Left lung (tissue), 10 donors: ENCODE results near the gene RNU1-3. TPM values are rescaled to one million over a fixed set of nuclear protein-coding genes. Genes with fewer than 3 reads are reported as not detected.
"Not testable (repeated sequence)": the region's sequence is repeated elsewhere in the genome, so short reads cannot be mapped to it uniquely, and the experiment has no call there.

Experiments
- ATAC-seq: fragments of 200-7000 bp; cut with Tn5 transposase; one replicate; pipeline ENCODE4 v1.9.1; 2020; ENCODE audit warnings: moderate library complexity
- DNase-seq, 4 donors: peaks; one replicate each; pipeline ENCODE4 v3.0.0-alpha.2; 2013 to 2020
- H3K27ac ChIP-seq, 2 donors: fragments of 200-600 bp; sonication (generic) in 1 of 2; one replicate each; pipeline versions ENCODE4 v1.5.0 to v1.8.0; 2020 to 2021
- H3K27me3 ChIP-seq, 2 donors: fragments of 200-600 bp; sonication (generic) in 1 of 2; one replicate each; pipeline versions ENCODE4 v1.5.0 to v1.8.0; 2020 to 2021
- H3K36me3 ChIP-seq, 2 donors: fragments of 200-600 bp; sonication (generic) in 1 of 2; one replicate each; pipeline versions ENCODE4 v1.5.0 to v1.8.0; 2020 to 2021
- H3K4me1 ChIP-seq, 2 donors: fragments of 200-600 bp; one replicate each; pipeline ENCODE4 v1.8.0; 2021
- H3K4me3 ChIP-seq, 2 donors: fragments of 200-600 bp; sonication (generic) in 1 of 2; one replicate each; pipeline versions ENCODE4 v1.5.0 to v1.8.0; 2020 to 2021; ENCODE audit warnings: mild to moderate bottlenecking in 1 of 2
- H3K9me3 ChIP-seq, 2 donors: fragments of 200-600 bp; sonication (generic) in 1 of 2; one replicate each; pipeline versions ENCODE4 v1.5.0 to v1.8.0; 2020 to 2021
- intact Hi-C, 2 donors: fragments of 100-400 bp; cut with DNase I; formaldehyde crosslinking; loops; one replicate each; pipeline versions ENCODE4 v1.11.2 to v1.14.2; 2022
- polyA plus RNA-seq, 6 donors: library from polyadenylated mRNA; unstranded; fragments of 120-200 nt; gene quantifications; one replicate each; pipeline ENCODE4 v1.2.1, GENCODE V29; 2013; ENCODE audit not compliant: insufficient read length in 6 of 6
- total RNA-seq, 2 donors: library from RNA; stranded (reverse); fragmentation: NEBNext Ultra II Directional; extraction: Animal tissue kit (Norgen Biotek cat#: 25700); gene quantifications; one replicate each; pipeline ENCODE4 v1.2.1, GENCODE V29; 2021
- TF ChIP-seq, protein P1 (sequence below), 2 donors: fragments of 200-600 bp; sonication (generic) in 1 of 2; IDR thresholded peaks; one replicate each; pipeline versions ENCODE4 v1.5.0 to v1.8.0; 2021; ENCODE audit warnings: antibody characterized with exemption in 2 of 2
- donor health status: DM: no; HTN: yes; CAD: no.
- donor health status: DM: no; HTN: no; CAD: no.

The RNU1-3 gene
- total and polyA plus RNA-seq, 8 donors: 1.5 to 3,444 (median 2.8) TPM

- H3K9me3 ChIP-seq: no peaks in the 10 kb centered on the region
- H3K36me3 ChIP-seq: peaks cover 0 to 71% of the 10 kb centered on the region in 2 donors
- intact Hi-C loops: no loop called here
- H3K4me1 ChIP-seq: no peaks in the 10 kb centered on the region
- DNase-seq (no peak), ATAC-seq (no peak)
- H3K27ac ChIP-seq: no peak overlapping the region
- TF ChIP-seq, protein P1, sequence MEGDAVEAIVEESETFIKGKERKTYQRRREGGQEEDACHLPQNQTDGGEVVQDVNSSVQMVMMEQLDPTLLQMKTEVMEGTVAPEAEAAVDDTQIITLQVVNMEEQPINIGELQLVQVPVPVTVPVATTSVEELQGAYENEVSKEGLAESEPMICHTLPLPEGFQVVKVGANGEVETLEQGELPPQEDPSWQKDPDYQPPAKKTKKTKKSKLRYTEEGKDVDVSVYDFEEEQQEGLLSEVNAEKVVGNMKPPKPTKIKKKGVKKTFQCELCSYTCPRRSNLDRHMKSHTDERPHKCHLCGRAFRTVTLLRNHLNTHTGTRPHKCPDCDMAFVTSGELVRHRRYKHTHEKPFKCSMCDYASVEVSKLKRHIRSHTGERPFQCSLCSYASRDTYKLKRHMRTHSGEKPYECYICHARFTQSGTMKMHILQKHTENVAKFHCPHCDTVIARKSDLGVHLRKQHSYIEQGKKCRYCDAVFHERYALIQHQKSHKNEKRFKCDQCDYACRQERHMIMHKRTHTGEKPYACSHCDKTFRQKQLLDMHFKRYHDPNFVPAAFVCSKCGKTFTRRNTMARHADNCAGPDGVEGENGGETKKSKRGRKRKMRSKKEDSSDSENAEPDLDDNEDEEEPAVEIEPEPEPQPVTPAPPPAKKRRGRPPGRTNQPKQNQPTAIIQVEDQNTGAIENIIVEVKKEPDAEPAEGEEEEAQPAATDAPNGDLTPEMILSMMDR (IDR thresholded peaks at IDR 0.05): peak in 1 of 2 donors; percentile 67
- no peak overlapping the region for H3K4me3 ChIP-seq
- no peaks in the 10 kb centered on the region for H3K27me3 ChIP-seq
Measured at GRCh38 chr1:16621300-16621658, 45.5 kb downstream of the RNU1-3 start.

DNA sequence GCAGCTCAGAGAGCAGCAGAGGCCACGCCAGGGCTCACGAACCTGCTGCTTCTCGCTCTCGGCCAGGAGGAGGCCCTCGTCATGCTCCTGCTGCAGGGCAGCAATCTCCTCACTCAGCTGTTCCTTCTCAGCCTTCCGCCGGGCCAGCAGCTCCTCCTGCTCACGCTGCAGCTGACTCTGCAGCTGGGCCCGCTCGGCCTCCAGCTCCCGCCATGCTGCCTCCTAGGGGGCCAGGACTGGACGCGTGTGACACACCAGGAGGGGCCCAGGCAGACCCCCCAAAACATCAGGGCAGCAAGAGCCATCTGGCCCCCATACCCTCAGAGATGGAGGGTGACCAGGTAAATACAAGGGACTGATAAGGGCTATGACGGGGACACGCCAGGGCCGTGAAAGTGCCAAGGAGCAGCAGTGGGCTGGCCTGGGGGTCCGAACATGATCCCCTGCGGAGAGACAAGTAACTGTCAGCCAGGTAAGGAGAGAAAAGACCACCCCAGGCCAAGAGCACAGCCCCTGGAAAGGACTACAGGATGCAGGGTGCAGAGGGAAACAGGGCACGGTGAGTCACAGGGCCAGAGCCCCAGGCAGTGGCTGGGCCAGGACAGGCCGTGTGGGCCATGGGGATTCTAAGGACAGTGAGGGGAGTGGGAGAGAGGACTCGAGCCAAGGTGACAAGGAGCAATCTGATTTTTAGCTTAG is 46.8 kb downstream of the RNU1-3 start:
- H3K27me3 ChIP-seq, H3K4me1 ChIP-seq, intact Hi-C loops, ATAC-seq, H3K4me3 ChIP-seq, H3K9me3 ChIP-seq, H3K27ac ChIP-seq: not testable (repeated sequence)
- peak in 3 of 4 donors; percentile 36 to 87 (median 43) for DNase-seq
- H3K36me3 ChIP-seq: peaks cover 0 to 58% of the 10 kb centered on the region in 2 donors

- Histone ChIP-seq H3K4me3 (no peak overlapping the region), H3K9me3 (no peaks in the 10 kb centered on the region), H3K27ac (no peak overlapping the region), H3K36me3 (peaks cover 0 to 46% of the 10 kb centered on the region in 2 donors), H3K4me1 (peaks cover 3 to 7% of the 10 kb centered on the region in 2 donors), H3K27me3 (no peaks in the 10 kb centered on the region)
- intact Hi-C loops: no loop called here
- ATAC-seq (no peak), DNase-seq (peak in 2 of 4 donors; percentile 46 to 89)
- TF ChIP-seq, protein P1 (IDR thresholded peaks at IDR 0.05): no peak
Measured at GRCh38 chr1:16618719-16619118, 48.0 kb downstream of the RNU1-3 start.

DNA sequence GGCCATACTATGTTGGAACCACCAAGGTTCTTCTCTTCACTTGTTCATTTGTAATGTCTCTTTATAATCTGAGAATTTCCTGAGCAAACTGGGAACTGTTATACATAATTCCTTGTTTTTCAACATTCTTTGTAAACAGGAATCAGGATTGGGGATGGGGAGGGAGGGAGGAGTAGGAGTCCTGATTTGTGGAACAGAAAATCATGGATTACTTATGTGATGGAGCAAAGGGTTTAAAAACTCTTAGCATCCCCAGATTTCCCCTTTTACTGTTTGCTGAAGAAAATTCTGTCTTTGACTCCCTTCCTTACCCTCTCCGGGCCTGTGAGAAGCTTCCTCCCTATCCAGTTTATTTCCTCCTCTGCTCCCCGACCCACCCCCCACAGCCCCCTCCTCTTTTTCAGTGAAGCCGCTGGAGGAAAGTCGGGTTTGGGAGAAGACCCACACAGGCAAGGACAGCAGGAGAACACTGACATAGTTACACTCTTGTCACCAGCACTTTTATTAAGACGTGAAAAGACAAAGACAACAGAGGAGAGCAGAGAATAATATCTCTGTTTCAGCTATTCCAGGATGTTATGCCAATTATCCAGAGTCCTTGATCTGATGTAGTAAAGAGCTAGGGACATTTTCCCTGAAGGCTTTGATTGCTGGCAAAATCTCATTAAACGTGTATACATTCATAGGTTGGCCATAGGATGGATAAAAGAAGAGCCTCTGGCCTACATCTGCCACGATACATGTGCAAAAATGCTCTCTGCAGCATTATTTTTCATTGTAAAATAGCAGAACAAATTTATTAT is 48.8 kb downstream of the RNU1-3 start:
- peaks cover 0 to 38% of the 10 kb centered on the region in 2 donors for H3K36me3 ChIP-seq
- DNase-seq: no peak
- H3K27me3 ChIP-seq: peaks cover 0 to 3% of the 10 kb centered on the region in 2 donors
- peaks cover 5 to 12% of the 10 kb centered on the region in 2 donors for H3K4me1 ChIP-seq
- no peaks in the 10 kb centered on the region for H3K9me3 ChIP-seq
- no peak overlapping the region for H3K4me3 ChIP-seq
- TF ChIP-seq, protein P1 (IDR thresholded peaks at IDR 0.05): no peak
- intact Hi-C loops: no loop called here
- ATAC-seq: no peak
- no peak overlapping the region for H3K27ac ChIP-seq

- H3K4me3 ChIP-seq: no peak overlapping the region
- TF ChIP-seq, protein P1 (IDR thresholded peaks at IDR 0.05): no peak
- H3K36me3 ChIP-seq: peaks cover 0 to 30% of the 10 kb centered on the region in 2 donors
- ATAC-seq (no peak), DNase-seq (peak in 2 of 4 donors; percentile 39 to 86)
- H3K4me1 ChIP-seq: peaks cover 10 to 20% of the 10 kb centered on the region in 2 donors
- H3K27me3 ChIP-seq: peaks cover 0 to 8% of the 10 kb centered on the region in 2 donors
- intact Hi-C loops: no loop called here
- H3K27ac ChIP-seq: no peak overlapping the region
- H3K9me3 ChIP-seq: no peaks in the 10 kb centered on the region
Measured at GRCh38 chr1:16617114-16617631, 49.6 kb downstream of the RNU1-3 start.

Other genes with a start within 250 kb of the RNU1-3 start
- not detected for gene SPATA21, start 229.5 kb downstream of the RNU1-3 start, total RNA-seq
- gene SPATA21, start 229.5 kb downstream of the RNU1-3 start, polyA plus RNA-seq: under 1 TPM; 0.14 to 0.46 (median 0.25) TPM
- gene NECAP2, start 226.2 kb downstream of the RNU1-3 start, total RNA-seq: 10 to 100 TPM; 69.5 to 73.5 TPM
- 10 to 100 TPM; 73.8 to 84.1 (median 78.5) TPM for gene NECAP2, start 226.2 kb downstream of the RNU1-3 start, polyA plus RNA-seq
- 1,000 to 10,000 TPM; 2,748 to 3,444 TPM for gene RNU1-1, start 152.7 kb downstream of the RNU1-3 start, total RNA-seq
- gene RNU1-1, start 152.7 kb downstream of the RNU1-3 start, polyA plus RNA-seq: 1 to 10 TPM; 1.5 to 9.4 (median 2.1) TPM
- gene NBPF1, start 53.4 kb downstream of the RNU1-3 start, total RNA-seq: 10 to 100 TPM; 35.2 to 40.1 TPM
- 100 to 1,000 TPM in 5 of 6 donors, 10 to 100 TPM in 1; 98.9 to 125 (median 109) TPM for gene NBPF1, start 53.4 kb downstream of the RNU1-3 start, polyA plus RNA-seq
- 1,000 to 10,000 TPM; 2,748 to 3,444 TPM for gene RNU1-4, start 73.6 kb upstream of the RNU1-3 start, total RNA-seq
- 1 to 10 TPM; 1.5 to 9.4 (median 2.1) TPM for gene RNU1-4, start 73.6 kb upstream of the RNU1-3 start, polyA plus RNA-seq
- 1,000 to 10,000 TPM; 2,748 to 3,444 TPM for gene RNU1-2, start 229.0 kb upstream of the RNU1-3 start, total RNA-seq
- 1 to 10 TPM; 1.5 to 9.4 (median 2.1) TPM for gene RNU1-2, start 229.0 kb upstream of the RNU1-3 start, polyA plus RNA-seq